Neural progenitor cell (in vitro differentiated cells): ENCODE data around the gene ADAMTS15. TPM values are rescaled to one million over a fixed set of nuclear protein-coding genes. Genes with fewer than 3 reads are reported as not detected.

ENCODE experiments used
- DNase-seq: peaks from one replicate; pipeline ENCODE4 v3.0.0-alpha.2; 2016; ENCODE audit warnings: low spot score
- H2AFZ ChIP-seq: fragments of 200-600 bp; sonication (generic); replicated peaks from 2 replicates; pipeline ENCODE4 v1.6.1; 2016; ENCODE audit warnings: antibody characterized with exemption
- H3F3A ChIP-seq: fragments of 200-600 bp; sonication (generic); 2 replicates; pipeline ENCODE4 v1.6.1; 2016; ENCODE audit warnings: antibody characterized with exemption, low read depth
- H3K27ac ChIP-seq: fragments of 200-600 bp; sonication (generic); 2 replicates; pipeline ENCODE4 v1.5.1; 2016; ENCODE audit warnings: mild to moderate bottlenecking
- H3K27me3 ChIP-seq: fragments of 200-600 bp; sonication (generic); 2 replicates; pipeline ENCODE4 v1.6.1; 2016; ENCODE audit warnings: mild to moderate bottlenecking, moderate library complexity
- H3K36me3 ChIP-seq: fragments of 200-600 bp; sonication (generic); 2 replicates; pipeline ENCODE4 v1.5.1; 2016
- H3K4me1 ChIP-seq: fragments of 200-600 bp; sonication (generic); 2 replicates; pipeline ENCODE4 v1.6.1; 2016; ENCODE audit warnings: mixed run types
- H3K4me2 ChIP-seq: fragments of 200-600 bp; sonication (generic); 2 replicates; pipeline ENCODE4 v1.6.1; 2016
- H3K4me3 ChIP-seq: fragments of 200-600 bp; sonication (generic); 2 replicates; pipeline ENCODE4 v1.5.1; 2016
- H3K79me2 ChIP-seq: fragments of 200-600 bp; sonication (generic); 2 replicates; pipeline ENCODE4 v1.6.1; 2016; ENCODE audit warnings: low read depth
- H3K9ac ChIP-seq: fragments of 200-600 bp; sonication (generic); 2 replicates; pipeline ENCODE4 v1.6.1; 2016
- H3K9me3 ChIP-seq: fragments of 200-600 bp; sonication (generic); 2 replicates; pipeline ENCODE4 v1.5.1; 2016; ENCODE audit warnings: low read depth
- H4K20me1 ChIP-seq: fragments of 200-600 bp; sonication (generic); 2 replicates; pipeline ENCODE4 v1.6.1; 2016; ENCODE audit warnings: low read depth
- H3K27ac Mint-ChIP-seq: 3 replicates; pipeline ENCODE4 v1.8.0; 2021; ENCODE audit warnings: mixed read lengths
- H3K27me3 Mint-ChIP-seq: 2 replicates; pipeline ENCODE4 v1.8.0; 2022; ENCODE audit warnings: low read depth, mild to moderate bottlenecking, inconsistent platforms, moderate library complexity, mixed read lengths; ENCODE audit not compliant: insufficient read depth
- H3K36me3 Mint-ChIP-seq: 3 replicates; pipeline ENCODE4 v1.8.0; 2021; ENCODE audit warnings: mixed read lengths
- H3K4me1 Mint-ChIP-seq: 3 replicates; pipeline ENCODE4 v1.8.0; 2021; ENCODE audit warnings: mixed read lengths
- H3K4me3 Mint-ChIP-seq: 3 replicates; pipeline ENCODE4 v1.8.0; 2021; ENCODE audit warnings: mild to moderate bottlenecking, moderate library complexity, mixed read lengths
- H3K9me3 Mint-ChIP-seq: 3 replicates; pipeline ENCODE4 v1.8.0; 2020; ENCODE audit warnings: mixed read lengths
- EZH2 ChIP-seq: fragments of 200-600 bp; sonication (generic); IDR thresholded peaks from 2 replicates; pipeline ENCODE4 v1.6.1; 2017; ENCODE audit warnings: antibody characterized with exemption, mild to moderate bottlenecking, moderate library complexity
- EZH2phosphoT487 ChIP-seq: fragments of 200-600 bp; sonication (generic); IDR thresholded peaks from 2 replicates; pipeline ENCODE4 v1.6.1; 2017; ENCODE audit warnings: antibody characterized with exemption
- total RNA-seq: library from RNA; depleted of rRNA; stranded (reverse); fragments of >200 nt; gene quantifications from 2 replicates; pipeline ENCODE4 v1.2.3, GENCODE V29; 2015; ENCODE audit warnings: low replicate concordance
- TF ChIP-seq, protein P1 (sequence below): fragments of 200-600 bp; sonication (generic); IDR thresholded peaks from 2 replicates; pipeline ENCODE4 v1.5.1; 2017; ENCODE audit warnings: antibody characterized with exemption, mild to moderate bottlenecking

The ADAMTS15 gene
- total RNA-seq, 1 donor from 2014 or later, result 0.09 TPM

DNA sequence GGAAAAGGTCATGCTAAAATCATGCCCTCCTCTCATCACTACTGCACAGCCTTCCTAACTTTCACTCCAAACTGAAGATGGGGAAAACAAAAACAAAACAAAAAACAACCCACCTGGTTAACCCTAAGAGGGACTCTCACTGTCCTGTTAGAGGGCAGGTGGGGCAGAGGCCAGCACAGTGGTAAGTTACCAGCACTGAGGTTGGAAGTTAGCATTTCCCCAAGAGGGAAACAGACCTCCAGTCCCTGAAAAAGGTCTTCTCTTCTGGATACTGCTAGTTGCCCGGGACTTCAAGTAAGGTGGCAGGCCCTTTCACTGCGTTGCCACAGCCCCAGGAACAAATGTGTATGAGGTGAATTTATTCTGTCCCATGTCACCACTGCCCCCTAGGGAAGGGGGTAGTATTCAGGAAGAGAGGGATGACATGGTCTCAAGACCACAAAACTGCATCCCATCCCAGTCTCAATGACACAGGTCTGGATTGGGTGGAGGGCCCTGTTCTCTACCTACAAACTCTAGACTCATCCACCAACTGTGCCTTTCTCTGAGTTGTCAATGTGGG is 19.2 kb upstream of the ADAMTS15 start:
- peak overlapping the region; percentile 7 for H2AFZ ChIP-seq
- Mint-ChIP-seq H3K27ac (no peak overlapping the region), H3K4me3 (peak overlapping the region; percentile 89), H3K36me3 (no peaks in the 10 kb centered on the region), H3K27me3 (peaks cover 39% of the 10 kb centered on the region), H3K4me1 (peaks cover 20% of the 10 kb centered on the region), H3K9me3 (no peaks in the 10 kb centered on the region)
- no peak overlapping the region for H3K9ac ChIP-seq
- peak overlapping the region; percentile 95 for H3K4me2 ChIP-seq
- H3K9me3 ChIP-seq, result no peaks in the 10 kb centered on the region
- no peaks in the 10 kb centered on the region for H3K79me2 ChIP-seq
- H3K27me3 ChIP-seq, result peaks cover 69% of the 10 kb centered on the region
- H3K27ac ChIP-seq, result no peak overlapping the region
- peaks cover 7% of the 10 kb centered on the region for H3F3A ChIP-seq
- no peak for DNase-seq
- peaks cover 18% of the 10 kb centered on the region for H4K20me1 ChIP-seq
- H3K36me3 ChIP-seq, result no peaks in the 10 kb centered on the region
- H3K4me3 ChIP-seq, result peak overlapping the region; percentile 62
- peaks cover 4% of the 10 kb centered on the region for H3K4me1 ChIP-seq
- TF ChIP-seq, protein P1, sequence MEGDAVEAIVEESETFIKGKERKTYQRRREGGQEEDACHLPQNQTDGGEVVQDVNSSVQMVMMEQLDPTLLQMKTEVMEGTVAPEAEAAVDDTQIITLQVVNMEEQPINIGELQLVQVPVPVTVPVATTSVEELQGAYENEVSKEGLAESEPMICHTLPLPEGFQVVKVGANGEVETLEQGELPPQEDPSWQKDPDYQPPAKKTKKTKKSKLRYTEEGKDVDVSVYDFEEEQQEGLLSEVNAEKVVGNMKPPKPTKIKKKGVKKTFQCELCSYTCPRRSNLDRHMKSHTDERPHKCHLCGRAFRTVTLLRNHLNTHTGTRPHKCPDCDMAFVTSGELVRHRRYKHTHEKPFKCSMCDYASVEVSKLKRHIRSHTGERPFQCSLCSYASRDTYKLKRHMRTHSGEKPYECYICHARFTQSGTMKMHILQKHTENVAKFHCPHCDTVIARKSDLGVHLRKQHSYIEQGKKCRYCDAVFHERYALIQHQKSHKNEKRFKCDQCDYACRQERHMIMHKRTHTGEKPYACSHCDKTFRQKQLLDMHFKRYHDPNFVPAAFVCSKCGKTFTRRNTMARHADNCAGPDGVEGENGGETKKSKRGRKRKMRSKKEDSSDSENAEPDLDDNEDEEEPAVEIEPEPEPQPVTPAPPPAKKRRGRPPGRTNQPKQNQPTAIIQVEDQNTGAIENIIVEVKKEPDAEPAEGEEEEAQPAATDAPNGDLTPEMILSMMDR, result no peak
- TF ChIP-seq EZH2phosphoT487 (peak; percentile 38), EZH2 (peak; percentile 62)

DNA sequence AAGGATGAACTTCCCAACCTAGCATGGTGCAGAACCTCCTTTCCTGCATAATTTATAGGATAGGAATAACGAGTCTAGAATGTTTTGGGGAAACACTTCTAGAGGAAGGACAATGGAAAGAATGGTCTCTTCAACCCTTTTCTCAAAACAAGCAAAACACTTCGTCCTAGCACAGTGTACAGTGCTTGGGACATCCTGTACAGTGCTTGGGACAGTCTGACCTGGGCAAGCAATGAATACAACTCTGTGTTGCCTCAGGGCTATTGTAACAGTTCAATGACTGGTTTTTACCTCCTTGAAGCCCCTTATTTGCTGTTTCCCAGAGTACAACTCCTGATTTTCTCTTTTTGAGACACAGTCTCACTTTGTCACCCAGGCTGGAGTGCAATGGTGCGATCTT is 18.5 kb upstream of the ADAMTS15 start:
- Histone ChIP-seq H3K9me3 (no peaks in the 10 kb centered on the region), H3F3A (peaks cover 7% of the 10 kb centered on the region), H3K4me3 (no peak overlapping the region), H2AFZ (no peak overlapping the region), H3K9ac (no peak overlapping the region), H3K4me1 (peaks cover 4% of the 10 kb centered on the region), H3K27me3 (peaks cover 62% of the 10 kb centered on the region), H3K27ac (no peak overlapping the region), H3K79me2 (no peaks in the 10 kb centered on the region), H4K20me1 (peaks cover 17% of the 10 kb centered on the region), H3K4me2 (no peak overlapping the region), H3K36me3 (no peaks in the 10 kb centered on the region)
- TF ChIP-seq, protein P1, result no peak
- TF ChIP-seq EZH2 (no peak), EZH2phosphoT487 (no peak)
- no peaks in the 10 kb centered on the region for H3K36me3 Mint-ChIP-seq
- peaks cover 37% of the 10 kb centered on the region for H3K27me3 Mint-ChIP-seq
- DNase-seq, result no peak
- no peaks in the 10 kb centered on the region for H3K9me3 Mint-ChIP-seq
- H3K27ac Mint-ChIP-seq, result no peak overlapping the region
- H3K4me3 Mint-ChIP-seq, result no peak overlapping the region
- H3K4me1 Mint-ChIP-seq, result peaks cover 17% of the 10 kb centered on the region

GRCh38 chr11:130431331-130431773 is 17.1 kb upstream of the ADAMTS15 start:
- H3K4me1 ChIP-seq, result peaks cover 4% of the 10 kb centered on the region
- no peaks in the 10 kb centered on the region for H3K79me2 ChIP-seq
- H3K9ac ChIP-seq, result no peak overlapping the region
- no peak for TF ChIP-seq EZH2
- TF ChIP-seq, protein P1, result peak; percentile 74
- Mint-ChIP-seq H3K27me3 (peaks cover 33% of the 10 kb centered on the region), H3K9me3 (no peaks in the 10 kb centered on the region), H3K4me1 (peaks cover 20% of the 10 kb centered on the region), H3K36me3 (no peaks in the 10 kb centered on the region), H3K27ac (no peak overlapping the region), H3K4me3 (no peak overlapping the region)
- DNase-seq, result peak; percentile 90
- no peak overlapping the region for H3K4me3 ChIP-seq
- no peak overlapping the region for H2AFZ ChIP-seq
- H4K20me1 ChIP-seq, result peaks cover 17% of the 10 kb centered on the region
- no peak overlapping the region for H3K27ac ChIP-seq
- H3K9me3 ChIP-seq, result no peaks in the 10 kb centered on the region
- no peak overlapping the region for H3K4me2 ChIP-seq
- H3K27me3 ChIP-seq, result peaks cover 48% of the 10 kb centered on the region
- H3K36me3 ChIP-seq, result no peaks in the 10 kb centered on the region
- H3F3A ChIP-seq, result peaks cover 7% of the 10 kb centered on the region
